Activated CD4-positive, alpha-beta T cell treated with anti-CD3 and anti-CD28 coated beads for 1 hour (primary cell): ENCODE data around the gene MYO1E.
"Not testable (repeated sequence)": the region's sequence is repeated elsewhere in the genome, so short reads cannot be mapped to it uniquely, and the experiment has no call there.

Experiments
- DNase-seq: peaks from one replicate; pipeline ENCODE4 v3.0.0-alpha.2; 2020

Gene MYO1E

GRCh38 chr15:59283717-59284391, 88.8 kb downstream of the MYO1E start:
- DNase-seq = no peak

- no peak for DNase-seq
Observed at GRCh38 chr15:59282515-59283337, 89.9 kb downstream of the MYO1E start.

GRCh38 chr15:59281699-59282098, 91.0 kb downstream of the MYO1E start:
- DNase-seq = no peak

- DNase-seq = no peak
Observed at GRCh38 chr15:59280855-59281254, 91.8 kb downstream of the MYO1E start.

GRCh38 chr15:59280292-59280691, 92.4 kb downstream of the MYO1E start:
- DNase-seq = not testable (repeated sequence)

- DNase-seq = no peak
Observed at GRCh38 chr15:59279023-59279422, 93.6 kb downstream of the MYO1E start.

- DNase-seq = no peak
Observed at GRCh38 chr15:59278120-59278519, 94.6 kb downstream of the MYO1E start.

GRCh38 chr15:59276225-59277178, 96.2 kb downstream of the MYO1E start:
- no peak for DNase-seq

GRCh38 chr15:59274126-59274970, 98.3 kb downstream of the MYO1E start:
- no peak for DNase-seq

GRCh38 chr15:59273234-59273633, 99.4 kb downstream of the MYO1E start:
- no peak for DNase-seq

- no peak for DNase-seq
Observed at GRCh38 chr15:59271595-59272201, 101.0 kb downstream of the MYO1E start.

- no peak for DNase-seq
Observed at GRCh38 chr15:59268852-59269407, 103.7 kb downstream of the MYO1E start.

- DNase-seq = no peak
Observed at GRCh38 chr15:59268168-59268851, 104.4 kb downstream of the MYO1E start.

GRCh38 chr15:59266028-59266427, 106.6 kb downstream of the MYO1E start:
- no peak for DNase-seq

- no peak for DNase-seq
Observed at GRCh38 chr15:59262316-59262715, 110.4 kb downstream of the MYO1E start.

- DNase-seq = no peak
Observed at GRCh38 chr15:59260090-59260489, 112.6 kb downstream of the MYO1E start.

- DNase-seq = no peak
Observed at GRCh38 chr15:59259137-59259943, 113.3 kb downstream of the MYO1E start.

GRCh38 chr15:59258317-59258716, 114.4 kb downstream of the MYO1E start:
- DNase-seq = no peak

GRCh38 chr15:59257140-59257539, 115.5 kb downstream of the MYO1E start:
- no peak for DNase-seq

- DNase-seq = no peak
Observed at GRCh38 chr15:59256482-59256881, 116.2 kb downstream of the MYO1E start.
